ENCODE measurements around the gene NFATC1.

NFATC1 gene

DNA sequence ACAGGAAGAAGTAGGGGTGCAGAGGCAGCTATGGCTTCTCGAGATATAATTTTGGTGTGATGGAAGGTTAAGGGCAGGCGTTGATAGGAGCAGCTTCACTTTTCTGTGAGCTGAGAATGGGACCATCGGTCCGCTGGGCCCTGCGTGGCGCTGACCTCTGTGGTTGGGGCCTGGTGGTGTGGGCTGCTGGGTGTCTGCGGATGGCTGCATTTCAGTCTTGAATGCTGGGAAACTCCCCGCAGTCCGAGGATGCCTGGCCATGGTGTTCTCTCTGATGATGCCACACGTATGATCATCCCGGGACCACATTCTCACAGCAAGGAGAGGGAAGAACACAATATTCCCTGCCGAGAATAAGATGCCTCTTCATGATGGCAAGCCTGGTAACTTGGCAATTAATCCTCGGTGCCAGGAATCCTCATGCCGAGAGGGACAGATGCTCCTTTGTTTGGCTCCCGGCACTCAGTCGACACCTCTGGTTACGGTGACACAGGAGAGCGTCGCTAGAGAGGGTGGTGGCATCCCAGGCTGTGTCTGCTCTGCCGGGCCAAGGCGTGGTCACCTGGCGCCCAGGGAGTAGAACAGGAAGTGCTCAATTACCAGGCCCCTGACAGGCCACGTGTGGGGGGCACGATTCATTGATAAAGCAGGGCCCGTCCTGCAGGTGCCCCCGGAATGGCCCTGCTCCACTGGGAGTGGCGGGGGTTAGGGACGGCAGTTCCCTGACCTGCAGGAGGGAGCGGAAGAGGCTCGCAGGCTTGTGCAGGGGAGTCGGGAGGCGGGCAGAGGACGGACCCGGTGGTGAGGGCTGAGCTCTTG, 164.5 kb downstream of the NFATC1 start:
- peak; percentile 35 for DNase-seq

DNA sequence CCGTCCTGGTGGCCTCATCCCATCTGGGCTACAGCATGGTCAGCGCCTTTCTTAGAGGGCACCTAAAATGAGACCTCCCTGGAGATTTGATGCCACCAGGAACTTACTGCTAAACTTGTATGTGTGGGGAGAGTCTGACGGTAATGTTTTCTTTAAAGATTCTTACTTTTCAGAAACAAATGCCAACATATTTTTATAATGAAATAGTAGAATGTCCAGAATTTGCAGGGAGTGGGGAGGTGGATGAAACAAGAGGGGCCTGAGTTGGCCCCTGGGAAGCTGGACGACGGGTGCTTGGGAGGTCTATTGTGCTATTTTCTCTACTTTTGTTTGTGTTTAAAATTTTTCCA, 165.1 kb downstream of the NFATC1 start:
- peak; percentile 10 for DNase-seq

DNA sequence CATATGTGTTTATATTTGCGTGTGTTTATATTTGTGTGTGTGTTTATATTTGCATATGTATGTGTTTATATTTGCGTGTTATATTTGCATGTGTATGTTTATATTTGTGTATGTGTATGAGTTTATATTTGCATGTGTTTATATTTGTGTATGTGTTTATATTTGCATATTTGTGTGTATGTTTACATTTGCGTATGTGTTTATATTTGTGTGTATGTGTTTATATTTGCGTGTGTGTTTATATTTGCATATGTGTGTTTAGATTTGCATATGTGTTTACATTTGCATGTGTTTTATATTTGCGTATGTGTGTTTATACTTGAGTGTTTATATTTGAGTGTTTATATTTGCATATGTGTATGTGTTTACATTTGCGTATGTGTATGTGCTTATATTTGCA, 168.2 kb downstream of the NFATC1 start:
- DNase-seq = no peak

DNA sequence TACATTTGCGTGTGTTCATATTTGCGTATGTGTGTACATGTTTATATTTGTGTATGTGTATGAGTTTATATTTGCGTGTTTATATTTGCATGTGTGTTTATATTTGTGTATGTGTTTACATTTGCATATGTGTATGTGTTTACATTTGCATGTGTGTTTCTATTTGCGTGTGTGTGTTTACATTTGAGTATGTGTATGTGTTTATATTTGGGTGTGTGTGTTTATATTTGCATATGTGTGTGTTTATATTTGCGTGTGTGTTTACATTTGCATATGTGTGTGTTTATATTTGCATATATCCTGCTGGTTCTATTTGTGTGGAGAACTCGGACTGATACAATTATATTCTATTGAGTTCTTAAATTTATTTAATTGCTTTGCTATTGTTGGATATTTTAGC, 168.7 kb downstream of the NFATC1 start:
- DNase-seq = no peak

DNA sequence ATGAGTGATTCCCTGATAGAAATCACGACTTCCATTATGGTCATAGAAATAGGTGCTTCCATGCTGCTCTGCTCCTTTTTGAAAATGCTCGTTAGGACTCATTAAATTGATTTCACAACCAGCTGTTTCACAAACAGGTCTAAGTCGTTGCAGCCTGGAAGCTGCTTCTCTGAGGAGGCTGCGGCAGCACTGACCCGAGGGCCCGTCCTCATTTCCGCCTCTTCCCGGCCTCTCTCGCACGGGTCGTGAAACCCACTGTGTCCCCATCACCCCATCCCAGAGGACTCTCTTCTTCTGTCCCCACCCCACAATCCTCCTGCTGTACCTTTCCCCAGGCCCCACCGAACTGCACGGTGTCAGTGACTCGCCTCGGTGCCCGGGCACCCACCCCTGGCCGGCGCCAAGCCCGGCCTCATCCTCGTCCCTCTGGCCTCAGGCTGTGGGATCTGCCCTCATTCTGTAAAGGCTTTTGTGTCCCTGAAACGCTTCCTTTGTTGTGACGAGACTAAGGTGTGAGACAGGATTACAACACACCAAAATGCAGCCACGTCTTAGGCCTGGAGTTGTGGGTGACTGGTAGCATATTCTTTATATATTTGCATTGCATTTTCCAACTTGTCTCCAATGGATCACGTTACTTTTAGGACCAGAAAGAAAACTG, 171.2 kb downstream of the NFATC1 start:
- DNase-seq = no peak

DNA sequence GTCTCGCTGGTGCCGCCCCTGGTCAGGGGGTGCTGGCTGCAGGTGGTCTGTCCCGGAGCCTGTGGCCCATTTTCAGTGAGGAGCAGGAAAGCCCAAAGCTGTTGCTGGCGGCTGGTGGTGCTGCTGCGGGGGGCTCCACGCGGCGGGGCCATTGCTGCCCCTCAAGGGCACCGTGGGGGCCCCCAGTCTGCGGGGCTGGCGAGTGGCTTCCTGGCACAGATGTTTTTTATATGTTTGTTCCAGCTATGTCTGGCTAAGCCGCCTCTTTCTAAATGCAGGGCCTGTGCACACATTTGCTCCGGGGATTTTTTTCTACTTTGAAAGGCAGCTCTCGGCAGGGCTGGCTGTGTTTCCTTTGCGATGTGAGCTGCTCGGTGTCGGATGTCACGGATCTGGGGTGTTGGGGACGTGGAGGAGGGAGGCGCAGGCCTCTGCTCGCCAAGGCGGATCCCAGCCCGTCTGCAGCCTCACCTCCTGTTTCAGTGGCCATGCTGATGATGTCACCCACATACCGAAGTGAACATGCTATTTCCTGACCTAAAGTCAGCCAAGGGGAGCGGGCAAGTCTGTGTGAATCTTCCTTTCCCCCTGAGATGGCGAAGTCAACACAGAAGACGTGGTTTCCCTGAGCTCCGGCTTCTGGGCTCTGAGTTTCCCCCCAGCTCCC, 171.9 kb downstream of the NFATC1 start:
- DNase-seq = peak; percentile 93

DNA sequence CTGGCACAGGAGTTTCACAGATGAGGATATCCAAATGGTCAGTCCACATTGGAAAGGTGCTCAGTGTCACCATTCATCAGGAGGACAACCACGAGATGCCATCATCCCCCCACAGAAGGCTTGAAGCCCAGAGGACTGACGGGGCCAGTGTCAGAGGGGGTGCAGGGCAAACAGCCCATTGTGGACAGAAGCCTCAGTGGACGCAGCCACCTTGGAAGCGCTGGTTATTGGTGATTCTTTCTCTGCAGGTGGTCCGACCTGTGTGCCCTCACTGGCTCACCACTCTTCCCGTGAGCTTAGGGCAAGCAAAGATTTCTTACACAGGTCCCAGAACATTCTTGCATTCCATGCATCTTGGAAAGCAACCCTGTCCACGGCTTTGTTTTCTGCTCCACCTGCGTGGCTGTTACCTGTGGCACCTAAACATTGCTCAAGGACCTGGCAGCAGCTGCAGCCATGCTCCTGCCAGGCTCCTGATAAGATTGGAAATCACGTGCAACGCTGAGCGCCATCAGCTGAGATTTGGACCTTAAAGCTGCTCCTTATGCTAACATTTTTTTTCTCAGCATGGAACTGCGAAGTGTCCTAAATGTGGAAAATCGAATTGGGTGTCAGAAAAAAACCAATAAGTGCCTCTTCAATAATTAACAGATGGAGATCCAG, 172.9 kb downstream of the NFATC1 start:
- DNase-seq = no peak

DNA sequence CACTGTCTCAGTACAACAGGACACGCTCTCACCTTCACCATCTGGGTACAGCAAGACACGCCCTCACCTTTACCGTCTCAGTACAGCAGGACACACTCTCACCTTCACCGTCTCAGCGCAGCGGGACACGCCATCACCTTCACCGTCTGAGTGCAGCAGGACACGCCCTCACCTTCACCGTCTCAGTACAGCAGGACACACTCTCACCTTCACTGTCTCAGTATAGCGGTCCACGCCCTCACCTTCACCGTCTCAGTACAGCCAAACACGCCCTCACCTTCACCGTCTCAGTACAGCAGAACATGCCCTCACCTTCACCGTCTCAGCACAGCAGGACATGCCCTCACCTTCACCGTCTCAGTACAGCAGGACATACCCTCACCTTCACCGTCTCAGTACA, 174.0 kb downstream of the NFATC1 start:
- DNase-seq = peak; percentile 42

DNA sequence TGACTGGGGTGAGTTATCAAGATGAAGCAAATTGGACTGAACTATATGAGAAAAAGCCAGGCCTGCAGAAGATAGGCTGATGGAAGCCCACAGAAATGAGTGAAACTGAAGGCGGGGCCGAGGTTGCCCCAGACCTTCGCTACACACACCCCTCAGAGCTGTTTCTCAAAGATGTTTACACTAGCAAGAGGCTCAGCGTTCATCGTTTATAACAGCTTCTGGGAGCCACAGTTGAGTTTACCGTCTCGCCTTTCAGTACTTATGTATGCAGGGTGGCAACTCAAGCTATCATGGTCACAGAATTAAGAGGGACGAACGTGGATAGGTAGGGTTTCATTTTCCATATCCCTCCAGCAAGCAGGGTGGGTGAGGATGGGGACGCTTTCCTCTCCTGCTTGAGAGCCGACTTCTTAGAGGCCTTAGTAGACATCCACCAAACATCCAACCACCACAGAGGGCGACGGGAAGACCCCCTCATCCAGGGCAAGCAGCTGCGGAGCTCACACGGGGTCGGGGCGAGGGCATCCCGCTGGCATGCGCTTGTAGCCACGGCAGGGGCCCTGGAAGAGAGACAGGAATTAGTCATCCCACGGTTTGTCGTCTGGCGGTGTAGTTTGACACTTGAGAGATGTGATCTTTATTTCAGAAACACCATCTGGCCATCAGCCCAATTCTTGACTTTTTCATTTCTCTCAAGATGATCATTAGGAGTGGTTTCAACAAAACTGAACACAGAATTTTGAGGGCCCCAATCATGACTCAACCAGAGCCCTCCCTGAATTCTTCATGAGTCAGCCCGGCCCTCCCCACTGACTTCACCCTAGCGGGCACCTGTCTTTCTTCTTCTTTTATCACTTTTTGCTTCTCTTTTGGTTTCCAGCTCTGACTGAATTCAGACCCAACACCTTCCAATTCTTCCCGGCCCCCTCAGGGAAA, 174.8 kb downstream of the NFATC1 start:
- peak; percentile 58 for DNase-seq

DNA sequence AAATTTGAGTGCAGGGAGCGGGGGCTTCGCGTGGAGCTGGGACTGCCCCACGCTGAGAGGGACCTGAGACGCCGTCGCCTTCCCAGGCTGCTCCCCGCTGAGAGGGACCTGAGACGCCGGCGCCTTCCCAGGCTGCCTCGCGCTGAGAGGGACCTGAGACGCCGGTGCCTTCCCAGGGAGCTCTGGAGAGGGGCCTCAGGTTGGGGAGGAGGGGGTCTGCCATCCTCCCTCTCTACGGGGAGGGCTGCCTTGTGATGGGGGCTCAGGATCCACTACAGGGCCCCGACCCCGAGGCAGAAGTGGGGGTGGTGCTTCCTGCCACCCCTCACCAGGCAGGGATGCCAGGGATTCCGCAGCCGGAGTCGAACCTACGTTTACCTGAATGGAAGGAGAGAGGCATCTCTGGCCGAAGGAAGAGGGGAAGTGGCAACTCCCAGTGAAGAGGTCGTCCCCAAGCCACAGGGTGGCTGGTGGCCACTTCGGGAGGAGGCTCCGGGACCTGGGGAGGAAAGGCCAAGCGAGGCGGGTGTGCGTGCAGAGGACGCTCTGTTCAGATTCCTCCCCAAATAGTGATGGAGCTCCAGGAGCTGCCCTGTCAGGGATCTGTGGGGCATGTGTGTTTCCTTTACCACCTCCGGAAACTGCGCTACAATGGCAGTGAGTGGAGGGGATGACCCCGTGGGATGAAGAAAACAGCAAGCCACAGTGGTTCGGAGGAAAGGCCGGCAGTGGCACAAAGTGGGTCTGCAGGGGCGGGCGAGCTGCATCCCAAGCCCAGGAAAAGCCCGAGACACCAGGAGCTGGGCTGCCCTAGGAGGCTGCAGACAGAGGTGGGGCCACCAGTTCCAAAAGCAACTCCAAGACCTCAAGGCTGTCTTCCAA, 175.7 kb downstream of the NFATC1 start:
- DNase-seq = peak; percentile 32

DNA sequence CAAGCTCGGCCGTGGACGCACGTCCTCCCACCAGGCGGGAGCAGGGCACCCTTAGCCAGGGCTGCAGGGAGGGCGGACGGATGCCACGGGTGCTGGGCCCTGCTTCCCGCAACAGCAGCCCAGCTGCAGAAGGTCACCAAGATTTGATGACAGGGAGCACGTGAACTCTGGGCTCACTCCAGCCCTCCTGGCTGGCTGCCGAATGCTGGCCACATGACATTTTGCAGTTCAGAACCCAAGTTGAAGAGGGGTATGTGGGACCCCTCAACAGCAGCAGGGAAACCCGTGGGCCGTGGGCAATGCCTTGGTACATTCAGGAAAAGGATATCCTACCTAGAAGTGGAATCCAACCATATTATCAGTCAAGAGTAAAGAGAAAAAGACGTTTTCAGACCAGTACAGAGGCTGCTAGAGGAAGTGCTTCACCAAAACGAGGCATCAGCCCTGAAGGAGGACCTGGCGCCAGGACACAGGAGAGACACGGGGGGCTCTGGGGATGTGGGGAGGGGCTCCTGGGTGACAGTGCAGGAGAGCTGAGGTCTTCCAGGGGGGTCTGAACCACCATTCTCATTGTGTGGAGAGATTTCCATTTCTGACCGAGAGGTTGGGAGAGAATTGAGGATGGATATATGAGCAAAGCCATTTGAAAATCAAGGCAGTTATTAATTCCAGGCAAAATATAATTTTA, 176.5 kb downstream of the NFATC1 start:
- peak; percentile 27 for DNase-seq

DNA sequence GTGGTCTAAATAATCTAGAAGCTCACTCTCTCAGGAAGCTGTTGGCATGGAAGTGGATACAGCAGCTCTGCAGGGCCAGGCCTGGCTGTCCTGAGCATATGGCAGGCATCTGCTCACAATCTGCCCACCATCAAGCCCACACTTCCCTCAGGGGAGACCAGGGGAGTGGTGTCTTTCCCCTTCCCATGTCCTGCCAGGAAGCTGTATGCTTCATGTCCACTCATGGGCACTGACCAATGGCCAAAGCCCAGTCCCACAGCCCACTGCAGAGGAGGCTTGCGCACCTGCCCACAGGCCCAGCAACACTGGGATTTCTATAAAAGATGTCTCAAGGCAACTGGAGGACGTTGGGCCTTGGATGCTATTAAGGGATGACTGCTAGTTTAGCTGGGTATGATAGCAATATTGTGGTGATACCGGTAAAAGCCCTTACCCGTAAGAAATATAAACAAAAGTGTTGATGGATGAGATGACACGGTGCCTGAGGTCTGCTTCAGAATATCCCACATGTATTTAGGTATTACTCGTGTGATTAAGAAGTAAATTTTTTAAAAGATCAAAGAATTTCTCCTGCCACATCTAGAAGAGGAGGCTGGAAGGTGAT, 177.2 kb downstream of the NFATC1 start:
- peak; percentile 25 for DNase-seq

DNA sequence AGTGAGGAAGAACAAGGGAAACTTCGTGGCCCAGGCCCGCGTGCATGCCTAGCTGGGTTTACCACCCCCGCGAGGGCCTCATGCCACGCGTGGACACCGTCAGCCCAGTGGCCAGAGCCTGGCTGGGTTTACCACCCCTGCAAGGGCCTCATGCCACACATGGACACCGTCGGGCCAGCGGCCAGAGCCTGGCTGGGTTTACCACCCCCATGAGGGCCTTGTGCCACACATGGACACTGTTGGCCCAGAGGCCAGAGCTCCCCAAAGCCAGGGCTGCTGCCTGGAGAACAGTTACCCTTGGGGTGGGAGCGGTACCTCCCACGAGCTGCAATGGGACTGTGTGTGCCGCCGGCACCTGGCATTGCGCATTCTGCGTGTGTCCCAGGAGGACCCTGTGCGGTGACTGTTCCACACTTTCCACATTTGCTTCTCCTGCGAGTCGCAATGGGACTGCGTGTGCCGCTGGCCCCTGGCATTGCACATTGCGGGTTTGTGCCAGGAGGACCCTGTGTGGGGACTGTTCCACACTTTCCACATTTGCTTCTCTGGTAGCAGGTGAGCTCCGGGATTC, 178.3 kb downstream of the NFATC1 start:
- DNase-seq = peak; percentile 35

DNA sequence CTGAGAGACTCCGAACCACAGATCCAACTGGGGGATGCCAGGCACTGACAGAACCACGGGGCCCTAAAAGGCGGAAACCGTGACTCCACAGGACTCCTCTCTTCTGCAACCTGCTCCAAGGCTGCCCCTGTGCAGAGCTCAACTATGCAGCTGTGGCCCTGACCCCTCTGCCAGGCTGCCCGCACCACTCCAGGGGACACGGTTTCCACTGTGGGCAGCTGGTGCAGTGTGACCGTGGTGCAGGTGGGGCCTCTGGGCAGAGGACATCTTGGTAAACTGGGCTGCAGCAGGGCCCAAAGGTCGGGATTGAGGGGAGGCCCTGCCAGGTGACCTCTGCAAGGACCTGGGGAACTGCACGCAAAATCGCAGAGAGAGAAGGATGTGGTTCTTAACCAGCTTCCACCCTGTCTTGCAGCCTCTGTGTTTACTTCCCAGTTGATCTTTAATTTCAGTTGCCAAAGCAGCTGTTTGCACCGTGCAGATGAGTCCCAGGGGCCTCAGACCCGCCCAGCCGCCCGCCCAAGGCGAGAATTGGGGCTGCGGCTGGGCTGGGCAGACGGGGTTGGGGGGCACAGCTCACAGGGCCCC, 179.3 kb downstream of the NFATC1 start:
- peak; percentile 16 for DNase-seq

DNA sequence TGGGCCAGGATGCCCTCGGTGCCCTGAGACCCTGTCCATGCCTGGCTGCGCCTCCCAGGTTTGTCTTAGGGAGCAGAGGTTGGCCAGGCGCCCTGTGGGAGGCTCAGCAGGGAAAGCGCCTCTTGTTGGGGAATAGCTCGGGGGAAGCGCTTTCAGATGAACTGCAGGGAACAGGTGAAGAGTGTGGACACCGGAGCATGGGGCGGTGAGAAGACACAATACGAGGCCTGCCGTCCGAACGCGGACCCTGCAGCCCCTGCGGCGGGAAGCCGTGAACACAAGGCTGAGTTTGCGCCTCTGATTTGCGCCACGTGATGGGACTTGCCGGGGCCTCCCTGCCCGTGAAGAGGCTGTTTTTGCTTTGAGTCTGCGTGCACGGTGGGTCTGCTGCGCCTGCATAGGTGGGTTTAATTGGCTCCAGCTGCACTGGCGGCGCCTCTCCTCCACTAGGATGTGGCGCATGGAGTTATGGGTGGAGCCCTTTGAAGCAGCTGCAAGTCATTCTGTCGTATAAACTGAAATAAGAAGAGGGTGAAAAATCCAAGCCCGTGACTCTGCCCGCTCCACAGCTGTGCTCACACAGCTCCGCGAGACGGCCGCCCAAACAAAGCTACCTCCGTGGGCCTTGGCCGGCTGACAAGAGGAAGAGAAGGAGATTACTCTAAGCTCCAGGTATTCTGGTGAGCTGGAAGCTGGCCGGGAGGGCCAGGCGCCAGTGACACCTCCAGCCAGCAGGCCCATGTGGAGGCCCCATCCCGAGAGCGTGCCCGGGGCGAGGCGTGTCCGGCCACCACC, 180.4 kb downstream of the NFATC1 start:
- DNase-seq = peak; percentile 49

DNA sequence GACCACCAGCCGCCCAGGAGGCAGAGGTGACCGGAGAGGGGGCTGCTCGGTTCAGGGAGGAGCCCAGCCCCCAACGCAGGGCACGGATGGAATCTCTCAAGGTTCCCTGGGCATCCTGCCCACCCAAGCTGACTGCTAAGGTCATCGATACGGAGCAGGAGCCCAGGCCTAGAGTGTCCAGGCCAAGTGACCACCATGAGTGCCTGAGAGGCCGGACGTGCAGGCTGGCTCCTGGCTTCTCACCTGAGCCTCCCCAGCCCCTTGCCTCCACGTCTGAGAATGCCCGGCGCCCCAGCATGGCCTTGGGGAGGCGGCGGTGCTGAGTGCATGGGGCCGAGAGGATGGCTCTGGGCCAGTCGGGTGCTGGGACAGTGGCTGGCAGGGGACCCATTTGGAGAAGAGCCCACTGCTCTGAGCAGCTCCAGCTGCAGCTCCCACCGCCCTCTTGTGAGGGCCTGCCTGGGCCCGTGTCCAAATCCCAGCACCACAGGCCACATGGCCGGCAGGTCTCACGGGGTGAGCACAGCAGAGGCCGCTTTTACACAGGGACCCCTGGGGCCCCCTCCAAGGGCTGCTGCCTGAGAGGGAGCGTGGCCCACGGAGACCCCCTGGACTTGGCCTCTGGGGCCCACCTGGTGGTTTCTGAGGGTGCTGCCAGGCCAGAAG, 181.1 kb downstream of the NFATC1 start:
- peak; percentile 41 for DNase-seq

DNA sequence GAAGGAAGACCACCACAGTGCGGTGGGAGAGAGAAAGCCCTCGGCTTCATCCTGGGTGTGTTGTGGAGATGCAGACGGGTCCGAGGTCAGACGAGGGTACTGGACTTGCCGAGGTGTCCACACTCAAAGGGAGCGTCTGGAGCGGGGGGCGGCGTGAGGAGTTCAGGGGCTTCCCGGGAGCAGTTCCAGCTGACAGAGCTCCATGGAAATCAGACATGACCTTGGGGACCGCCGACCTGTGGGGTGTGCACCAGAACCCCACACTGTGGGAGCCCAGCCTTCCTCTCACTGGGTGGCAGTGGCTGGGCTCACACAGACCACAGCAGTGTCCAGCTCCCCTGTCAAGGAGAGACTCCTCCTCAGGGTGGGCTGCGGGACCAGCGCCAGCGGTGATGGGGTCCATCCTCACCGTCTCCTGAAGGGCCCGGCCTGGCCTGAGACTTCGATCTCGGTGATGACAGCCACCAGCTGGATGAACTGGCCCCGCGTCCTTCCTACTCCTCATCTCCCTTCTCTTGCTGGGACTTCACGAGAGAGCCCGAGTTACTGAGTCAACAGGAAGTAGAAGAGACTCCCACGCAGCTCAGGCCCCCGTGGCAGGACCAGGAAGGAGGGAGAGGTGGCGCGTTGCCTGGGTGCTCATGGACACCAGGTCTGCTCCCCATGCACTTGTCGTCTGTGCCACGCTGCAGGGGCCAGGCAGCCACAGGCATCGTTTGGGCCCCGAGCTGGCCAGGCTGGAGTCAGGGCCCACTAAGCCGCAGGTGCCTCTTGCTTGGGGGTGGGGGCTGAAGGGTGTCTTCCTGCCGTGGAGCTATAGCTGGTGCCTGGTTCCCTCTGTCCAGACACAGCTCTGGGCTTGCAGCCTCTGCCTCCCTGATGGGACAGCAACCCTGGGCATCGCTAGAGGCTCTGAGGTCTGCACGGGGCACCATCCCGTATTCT, 182.0 kb downstream of the NFATC1 start:
- peak; percentile 56 for DNase-seq
